Measurements from ENCODE around the gene CACNB2.

- TF ChIP-seq, protein P1, sequence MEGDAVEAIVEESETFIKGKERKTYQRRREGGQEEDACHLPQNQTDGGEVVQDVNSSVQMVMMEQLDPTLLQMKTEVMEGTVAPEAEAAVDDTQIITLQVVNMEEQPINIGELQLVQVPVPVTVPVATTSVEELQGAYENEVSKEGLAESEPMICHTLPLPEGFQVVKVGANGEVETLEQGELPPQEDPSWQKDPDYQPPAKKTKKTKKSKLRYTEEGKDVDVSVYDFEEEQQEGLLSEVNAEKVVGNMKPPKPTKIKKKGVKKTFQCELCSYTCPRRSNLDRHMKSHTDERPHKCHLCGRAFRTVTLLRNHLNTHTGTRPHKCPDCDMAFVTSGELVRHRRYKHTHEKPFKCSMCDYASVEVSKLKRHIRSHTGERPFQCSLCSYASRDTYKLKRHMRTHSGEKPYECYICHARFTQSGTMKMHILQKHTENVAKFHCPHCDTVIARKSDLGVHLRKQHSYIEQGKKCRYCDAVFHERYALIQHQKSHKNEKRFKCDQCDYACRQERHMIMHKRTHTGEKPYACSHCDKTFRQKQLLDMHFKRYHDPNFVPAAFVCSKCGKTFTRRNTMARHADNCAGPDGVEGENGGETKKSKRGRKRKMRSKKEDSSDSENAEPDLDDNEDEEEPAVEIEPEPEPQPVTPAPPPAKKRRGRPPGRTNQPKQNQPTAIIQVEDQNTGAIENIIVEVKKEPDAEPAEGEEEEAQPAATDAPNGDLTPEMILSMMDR (IDR thresholded peaks at IDR 0.05), result no peak
- TF ChIP-seq POLR2AphosphoS5 (IDR thresholded peaks at IDR 0.05), result no peak
Measured at GRCh38 chr10:18209241-18209640, 69.0 kb downstream of the CACNB2 start.
